ENCODE data around the gene VSTM5.

Gene VSTM5

GRCh38 chr11:93842461-93842860 is 8.0 kb downstream of the VSTM5 start:
- DNase-seq (ENCODE audit: low read depth), result no peak

DNA sequence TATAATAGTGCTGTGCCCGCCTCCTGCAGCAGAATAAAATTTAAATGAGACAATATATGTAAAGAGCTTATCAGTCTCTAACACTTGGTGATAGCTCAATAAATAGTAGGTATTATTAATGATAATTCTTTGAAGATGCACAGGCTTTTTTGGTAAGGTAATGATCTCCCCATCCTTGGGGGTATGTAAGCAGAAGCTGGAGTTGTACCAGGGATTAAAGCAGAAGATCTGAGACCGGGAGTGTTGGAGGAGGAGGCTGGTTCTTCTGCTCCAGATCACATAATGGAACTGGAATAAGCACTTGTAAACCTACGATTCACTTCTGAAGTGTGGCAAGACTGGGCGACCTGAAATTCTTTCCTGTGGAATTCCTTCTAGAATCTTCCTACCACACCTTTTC is 8.4 kb downstream of the VSTM5 start:
- DNase-seq (ENCODE audit: low read depth), result no peak

GRCh38 chr11:93841446-93841845 is 9.0 kb downstream of the VSTM5 start:
- no peak for DNase-seq (ENCODE audit: low read depth)

DNA sequence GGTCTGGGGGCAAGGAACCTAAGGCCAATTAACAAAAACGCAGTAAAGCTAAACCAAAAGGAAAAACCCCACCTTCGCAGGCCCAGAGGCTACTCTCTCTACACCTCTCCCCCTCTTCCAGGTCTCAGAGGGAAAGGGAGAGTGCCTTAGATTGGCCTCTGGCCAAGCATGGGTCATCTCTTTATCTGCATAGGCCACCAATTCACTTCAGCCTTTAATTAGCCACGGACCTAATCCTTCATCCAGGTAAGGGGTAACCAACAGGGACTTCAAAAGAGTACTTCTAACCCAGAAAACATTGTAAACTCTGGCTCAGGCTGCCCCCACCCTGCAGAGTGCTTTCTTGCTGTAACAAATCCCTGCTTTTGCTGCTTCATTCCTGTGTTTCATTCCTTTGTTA is 9.4 kb downstream of the VSTM5 start:
- no peak for DNase-seq (ENCODE audit: low read depth)

- no peak for DNase-seq (ENCODE audit: low read depth)
Observed at GRCh38 chr11:93840180-93840579, 10.2 kb downstream of the VSTM5 start.

DNA sequence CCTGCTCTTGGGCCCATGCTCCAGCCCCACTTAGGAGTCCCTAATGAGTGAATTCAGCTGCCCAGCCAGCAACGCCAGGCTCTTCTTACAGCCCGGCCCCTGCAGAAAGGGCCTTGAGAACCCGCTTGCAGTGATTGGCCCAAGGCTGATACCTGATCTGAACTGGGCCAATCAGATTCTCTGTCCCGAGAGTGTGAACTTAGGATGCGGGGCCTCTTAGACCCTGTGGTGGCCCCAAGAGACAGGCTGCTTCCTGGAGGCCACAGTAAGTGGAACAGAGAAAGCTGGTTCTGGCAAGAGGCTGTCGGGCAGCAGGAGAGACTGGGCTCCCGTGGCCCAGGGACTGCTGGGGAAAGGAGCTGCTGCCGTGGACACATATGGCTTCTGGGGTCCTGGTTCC is 11.5 kb downstream of the VSTM5 start:
- DNase-seq (ENCODE audit: low read depth), result no peak

GRCh38 chr11:93832780-93833179 is 17.6 kb downstream of the VSTM5 start:
- no peak for DNase-seq (ENCODE audit: low read depth)

DNA sequence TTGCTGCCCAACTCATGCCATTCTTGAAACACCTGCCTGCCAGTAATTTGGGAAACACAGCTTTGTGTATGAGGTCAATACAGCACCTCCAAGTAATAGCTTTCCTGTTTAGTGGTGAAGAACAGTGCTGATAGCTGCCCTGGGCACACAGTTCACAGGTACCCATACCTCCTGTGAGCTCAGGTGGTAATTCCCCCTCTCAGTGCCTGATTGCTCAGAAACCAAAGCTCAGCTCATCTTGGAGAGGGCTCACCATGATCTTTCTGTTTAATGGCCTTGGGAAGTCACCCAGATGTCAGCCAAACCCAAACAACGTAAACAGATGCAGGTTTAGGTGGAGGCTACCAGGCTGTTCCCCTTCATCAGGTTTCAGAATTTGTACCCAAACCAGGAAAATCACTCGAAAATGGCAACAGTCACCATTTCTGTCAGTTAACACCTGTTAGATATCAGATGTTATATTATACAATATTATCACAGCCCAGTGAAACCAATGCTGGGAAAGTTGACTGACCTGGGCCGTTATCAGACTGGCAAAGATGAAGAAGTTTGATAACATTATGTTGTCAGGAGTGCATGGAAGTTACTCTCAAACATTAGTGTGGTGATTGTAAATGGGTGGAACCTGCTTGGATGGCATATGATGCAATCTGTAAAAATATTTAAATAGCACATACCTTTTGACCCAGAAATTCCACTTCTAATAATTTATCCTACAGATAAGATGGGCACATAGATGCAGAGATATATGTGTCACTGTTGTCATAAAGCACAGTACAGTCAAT is 18.9 kb downstream of the VSTM5 start:
- no peak for DNase-seq (ENCODE audit: low read depth)

- DNase-seq (ENCODE audit: low read depth), result no peak
Observed at GRCh38 chr11:93829598-93829997, 20.8 kb downstream of the VSTM5 start.

GRCh38 chr11:93827363-93827762 is 23.1 kb downstream of the VSTM5 start:
- DNase-seq (ENCODE audit: low read depth), result no peak

GRCh38 chr11:93823210-93823609 is 27.2 kb downstream of the VSTM5 start:
- no peak for DNase-seq (ENCODE audit: low read depth)

- DNase-seq (ENCODE audit: low read depth), result no peak
Observed at GRCh38 chr11:93822359-93822758, 28.1 kb downstream of the VSTM5 start.

GRCh38 chr11:93821617-93822016 is 28.8 kb downstream of the VSTM5 start:
- no peak for DNase-seq (ENCODE audit: low read depth)

DNA sequence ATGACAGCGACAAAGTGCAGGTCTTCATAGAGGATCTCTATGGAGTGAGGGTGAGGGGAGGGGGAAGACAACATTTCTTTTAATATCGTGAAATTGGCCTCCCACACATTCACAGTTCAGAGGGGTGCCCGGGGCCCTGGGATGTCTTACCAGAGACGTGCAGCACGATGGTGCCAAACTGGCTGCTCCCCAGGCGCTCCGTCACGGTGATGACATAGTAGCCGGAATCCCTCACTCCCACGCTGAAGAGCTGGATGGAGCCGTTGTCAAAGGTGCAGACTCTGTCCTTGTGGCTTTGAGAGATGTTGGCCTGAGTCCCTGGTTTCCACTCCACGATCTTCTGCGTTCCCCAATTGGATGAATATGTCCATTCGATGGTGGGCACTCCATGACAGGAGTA is 29.6 kb downstream of the VSTM5 start:
- no peak for DNase-seq (ENCODE audit: low read depth)

GRCh38 chr11:93819966-93820695 is 30.3 kb downstream of the VSTM5 start:
- no peak for DNase-seq (ENCODE audit: low read depth)

DNA sequence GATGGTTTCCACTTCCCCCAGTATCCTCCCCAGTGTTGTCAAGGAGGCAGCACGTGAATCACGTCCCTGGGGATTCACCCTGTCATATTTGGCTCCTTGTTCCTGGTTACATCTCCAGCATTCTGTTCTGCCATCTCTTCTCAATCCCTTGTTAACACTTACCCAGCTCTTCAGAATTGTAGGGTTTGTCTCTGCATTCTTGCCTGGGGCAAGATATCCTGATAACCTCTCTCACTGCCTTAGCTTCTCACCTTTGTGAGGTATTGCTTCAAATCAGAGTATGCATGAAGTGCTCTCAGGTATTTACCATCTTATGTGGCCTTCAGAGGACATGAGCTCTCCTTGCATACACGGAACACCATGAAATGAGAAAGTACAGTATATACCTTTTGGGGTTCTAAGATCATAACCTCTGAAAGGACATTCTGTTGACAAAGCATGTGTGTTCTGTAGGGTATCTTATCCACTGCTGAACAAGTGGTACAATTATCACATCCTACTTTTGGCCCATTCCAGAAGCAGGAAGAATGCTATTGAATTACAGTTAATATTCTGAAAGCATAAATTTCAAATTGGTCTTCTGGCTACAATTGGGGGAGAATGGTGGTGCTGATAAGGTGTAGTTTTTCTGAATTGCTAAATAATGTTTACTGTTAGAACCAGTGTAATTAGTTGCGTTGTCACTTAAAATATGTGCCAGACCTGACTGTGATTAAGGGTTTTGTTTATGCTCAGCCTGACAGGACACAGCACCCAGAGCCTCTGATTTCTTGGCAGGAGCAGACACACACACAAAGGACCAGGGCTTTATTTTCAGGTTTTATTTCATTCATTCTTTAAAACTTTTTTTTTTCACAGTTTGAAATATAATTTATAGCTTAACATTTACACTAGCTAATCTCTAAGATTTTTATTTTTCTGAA is 32.7 kb downstream of the VSTM5 start:
- no peak for DNase-seq (ENCODE audit: low read depth)

- DNase-seq (ENCODE audit: low read depth), result no peak
Observed at GRCh38 chr11:93814966-93815633, 35.3 kb downstream of the VSTM5 start.

DNA sequence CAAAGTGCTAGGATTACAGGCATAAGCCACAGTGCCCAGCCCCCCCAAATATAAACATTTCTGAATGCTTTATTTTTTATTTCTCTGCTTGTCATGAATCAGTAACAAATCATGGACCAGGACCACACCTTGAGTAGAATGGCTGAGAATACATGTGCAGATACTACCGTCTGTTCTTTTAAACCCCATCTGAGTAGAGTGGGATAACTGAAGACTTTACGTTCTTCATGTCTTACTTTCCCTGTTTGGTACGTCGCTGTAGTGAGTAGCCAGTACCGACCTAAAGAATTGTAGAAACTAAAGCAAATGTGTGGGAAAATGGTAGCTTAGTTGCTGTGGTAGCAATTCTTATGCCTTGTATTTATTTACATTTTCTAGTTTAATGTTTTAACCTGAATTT is 36.4 kb downstream of the VSTM5 start:
- DNase-seq (ENCODE audit: low read depth), result no peak

GRCh38 chr11:93807980-93808379 is 42.4 kb downstream of the VSTM5 start:
- DNase-seq (ENCODE audit: low read depth), result no peak

DNA sequence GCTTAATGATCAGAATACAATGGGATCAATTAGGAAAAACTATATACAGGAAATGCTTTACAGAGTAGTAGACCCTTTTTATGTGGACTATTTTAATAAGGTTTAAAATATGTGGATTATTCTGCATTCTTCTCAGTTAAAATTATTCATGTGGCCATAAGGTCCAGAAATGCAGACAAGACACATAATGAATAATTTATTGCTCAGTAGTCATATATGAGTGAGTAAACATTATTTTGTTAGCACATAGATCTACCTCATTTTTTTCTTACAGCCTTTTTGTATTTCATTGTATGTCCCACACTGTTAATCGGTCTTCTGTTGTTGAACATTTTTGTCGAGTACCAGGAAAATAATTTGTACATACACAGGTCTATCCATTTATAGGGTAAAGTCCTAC is 45.5 kb downstream of the VSTM5 start:
- DNase-seq (ENCODE audit: low read depth), result no peak

DNA sequence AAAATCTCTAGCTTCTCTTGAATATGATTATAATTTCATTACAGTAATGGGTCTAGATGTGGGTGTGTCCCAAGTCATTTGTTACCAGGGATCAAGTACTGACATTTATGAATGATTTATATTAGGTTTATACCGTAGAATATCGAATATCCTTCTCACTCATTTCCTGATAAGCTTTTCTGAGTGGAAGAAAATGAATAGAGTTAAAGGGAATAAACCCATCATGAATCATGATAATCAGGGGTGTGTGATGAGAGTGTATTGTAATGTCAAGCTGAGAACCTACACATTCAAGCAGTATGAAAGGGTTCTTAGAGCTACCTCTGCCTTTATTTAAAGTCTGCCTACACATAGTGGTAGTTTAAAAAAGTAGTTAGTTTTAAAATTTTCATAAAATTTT is 49.1 kb downstream of the VSTM5 start:
- no peak for DNase-seq (ENCODE audit: low read depth)
